Esophagus muscularis mucosa (tissue), 2 donors: ENCODE data around the gene TBC1D17.

Source experiments
- POLR2A ChIP-seq: fragments of 450-650 bp; IDR thresholded peaks from one replicate; pipeline ENCODE4 v1.6.1; 2017; ENCODE audit warnings: antibody characterized with exemption, moderate library complexity, mild to moderate bottlenecking, low read depth
- POLR2AphosphoS5 ChIP-seq, 2 donors: sonication (generic); formaldehyde crosslinking; IDR thresholded peaks; one replicate each; pipeline ENCODE4 v1.6.1; 2017; ENCODE audit warnings: antibody characterized with exemption in 2 of 2

GRCh38 chr19:49861107-49861506 is 16.4 kb upstream of the TBC1D17 start:
- TF ChIP-seq POLR2AphosphoS5 (IDR thresholded peaks at IDR 0.05) (no peak), POLR2A (no peak)
